DMS79 (cell line): ENCODE data around the gene PLXDC2.
"Not testable (repeated sequence)": the region's sequence is repeated elsewhere in the genome, so short reads cannot be mapped to it uniquely, and the experiment has no call there.

ENCODE experiments used
- DNase-seq: peaks from one replicate; lab custom pipeline; 2025; lab: John Stamatoyannopoulos, UW

PLXDC2 gene

GRCh38 chr10:20202337-20202736 lies 386.1 kb downstream of the PLXDC2 start:
- DNase-seq = no peak

- no peak for DNase-seq
Observed at GRCh38 chr10:20207653-20208052, 391.4 kb downstream of the PLXDC2 start.

GRCh38 chr10:20209098-20209497 lies 392.9 kb downstream of the PLXDC2 start:
- not testable (repeated sequence) for DNase-seq

- DNase-seq = no peak
Observed at GRCh38 chr10:20215547-20216152, 399.4 kb downstream of the PLXDC2 start.

GRCh38 chr10:20221356-20221755 lies 405.1 kb downstream of the PLXDC2 start:
- DNase-seq = no peak

GRCh38 chr10:20228729-20229128 lies 412.5 kb downstream of the PLXDC2 start:
- no peak for DNase-seq

- DNase-seq = no peak
Observed at GRCh38 chr10:20232079-20232705, 416.0 kb downstream of the PLXDC2 start.

- DNase-seq = no peak
Observed at GRCh38 chr10:20233423-20233822, 417.2 kb downstream of the PLXDC2 start.

- DNase-seq = no peak
Observed at GRCh38 chr10:20234579-20234978, 418.3 kb downstream of the PLXDC2 start.

- no peak for DNase-seq
Observed at GRCh38 chr10:20237091-20237570, 420.9 kb downstream of the PLXDC2 start.

GRCh38 chr10:20237586-20237985 lies 421.4 kb downstream of the PLXDC2 start:
- DNase-seq = no peak

GRCh38 chr10:20240643-20241042 lies 424.4 kb downstream of the PLXDC2 start:
- DNase-seq = no peak

GRCh38 chr10:20247454-20247853 lies 431.2 kb downstream of the PLXDC2 start:
- no peak for DNase-seq

- no peak for DNase-seq
Observed at GRCh38 chr10:20247891-20248708, 431.9 kb downstream of the PLXDC2 start.

GRCh38 chr10:20254078-20254477 lies 437.8 kb downstream of the PLXDC2 start:
- no peak for DNase-seq

- DNase-seq = no peak
Observed at GRCh38 chr10:20254497-20254896, 438.3 kb downstream of the PLXDC2 start.

GRCh38 chr10:20256969-20257368 lies 440.7 kb downstream of the PLXDC2 start:
- DNase-seq = no peak

- DNase-seq = no peak
Observed at GRCh38 chr10:20257422-20257821, 441.2 kb downstream of the PLXDC2 start.

- DNase-seq = no peak
Observed at GRCh38 chr10:20265146-20265545, 448.9 kb downstream of the PLXDC2 start.

- DNase-seq = no peak
Observed at GRCh38 chr10:20267734-20268133, 451.5 kb downstream of the PLXDC2 start.

- DNase-seq = no peak
Observed at GRCh38 chr10:20271490-20271889, 455.3 kb downstream of the PLXDC2 start.

- DNase-seq = no peak
Observed at GRCh38 chr10:20272608-20273007, 456.4 kb downstream of the PLXDC2 start.

- no peak for DNase-seq
Observed at GRCh38 chr10:20274571-20274970, 458.3 kb downstream of the PLXDC2 start.
